H9 (cell line): ENCODE measurements around the gene ZDHHC11. TPM values are rescaled to one million over a fixed set of nuclear protein-coding genes. Genes with fewer than 3 reads are reported as not detected.

ENCODE experiments used
- DNase-seq: peaks from one replicate; pipeline ENCODE4 v3.0.0-alpha.2; 2017
- H2AFZ ChIP-seq: one replicate; pipeline ENCODE4 v1.6.1; 2013; ENCODE audit warnings: mild to moderate bottlenecking, low read length, control low read depth, moderate library complexity
- H2AK5ac ChIP-seq: 2 replicates; pipeline ENCODE4 v1.6.1; 2013; ENCODE audit warnings: low read length, control low read depth, mixed read lengths; ENCODE audit not compliant: insufficient read length
- H2BK120ac ChIP-seq: one replicate; pipeline ENCODE4 v1.6.1; 2013; ENCODE audit warnings: low read depth, mild to moderate bottlenecking, low read length, control low read depth, inconsistent platforms; ENCODE audit not compliant: poor library complexity, severe bottlenecking
- H2BK12ac ChIP-seq: 2 replicates; pipeline ENCODE4 v1.6.1; 2013; ENCODE audit warnings: low read length, control low read depth, mixed read lengths, low read depth; ENCODE audit not compliant: insufficient read length
- H2BK15ac ChIP-seq: 2 replicates; pipeline ENCODE4 v1.6.1; 2013; ENCODE audit warnings: low read depth, low read length, control low read depth
- H2BK20ac ChIP-seq: one replicate; pipeline ENCODE4 v1.6.1; 2013; ENCODE audit warnings: low read depth, mild to moderate bottlenecking, low read length, control low read depth, inconsistent platforms; ENCODE audit not compliant: poor library complexity, severe bottlenecking
- H2BK5ac ChIP-seq: 2 replicates; pipeline ENCODE4 v1.6.1; 2013; ENCODE audit warnings: low read length, control low read depth, mixed read lengths; ENCODE audit not compliant: insufficient read length
- H3K14ac ChIP-seq: 2 replicates; pipeline ENCODE4 v1.6.1; 2013; ENCODE audit warnings: low read length, control low read depth; ENCODE audit not compliant: insufficient read depth
- H3K18ac ChIP-seq: 2 replicates; pipeline ENCODE4 v1.6.1; 2013; ENCODE audit warnings: low read depth, mild to moderate bottlenecking, mixed read lengths, low read length, control low read depth; ENCODE audit not compliant: insufficient read length
- H3K23ac ChIP-seq: 2 replicates; pipeline ENCODE4 v1.6.1; 2013; ENCODE audit warnings: low read length, control low read depth, mixed read lengths, low read depth; ENCODE audit not compliant: insufficient read length
- H3K23me2 ChIP-seq: 2 replicates; pipeline ENCODE4 v1.6.1; 2013; ENCODE audit warnings: low read depth, mild to moderate bottlenecking, mixed read lengths, low read length, control low read depth; ENCODE audit not compliant: insufficient read length, poor library complexity, severe bottlenecking
- H3K27ac ChIP-seq: 2 replicates; pipeline ENCODE4 v1.5.1; 2013; ENCODE audit warnings: low read length, control low read depth, mixed read lengths, low read depth; ENCODE audit not compliant: insufficient read length
- H3K27me3 ChIP-seq: 2 replicates; pipeline ENCODE4 v1.6.1; 2013; ENCODE audit warnings: low read length, control low read depth, inconsistent platforms; ENCODE audit not compliant: insufficient read depth
- H3K4ac ChIP-seq: 2 replicates; pipeline ENCODE4 v1.6.1; 2013; ENCODE audit warnings: low read depth, mild to moderate bottlenecking, control low read depth, inconsistent platforms, low read length, moderate library complexity
- H3K4me1 ChIP-seq: 2 replicates; pipeline ENCODE4 v1.6.1; 2013; ENCODE audit warnings: low read length, control low read depth, inconsistent platforms; ENCODE audit not compliant: insufficient read depth
- H3K4me2 ChIP-seq: 2 replicates; pipeline ENCODE4 v1.6.1; 2013; ENCODE audit warnings: low read length, control low read depth, mixed read lengths; ENCODE audit not compliant: insufficient read length, insufficient read depth
- H3K56ac ChIP-seq: 2 replicates; pipeline ENCODE4 v1.6.1; 2013; ENCODE audit warnings: low read depth, mild to moderate bottlenecking, mixed read lengths, low read length, control low read depth; ENCODE audit not compliant: insufficient read length
- H3K79me1 ChIP-seq: 2 replicates; pipeline ENCODE4 v1.6.1; 2013; ENCODE audit warnings: low read depth, mild to moderate bottlenecking, moderate library complexity, low read length, control low read depth, inconsistent platforms; ENCODE audit not compliant: insufficient read depth, poor library complexity, severe bottlenecking
- H3K79me2 ChIP-seq: 2 replicates; pipeline ENCODE4 v1.6.1; 2013; ENCODE audit warnings: low read length, control low read depth, inconsistent platforms; ENCODE audit not compliant: insufficient read depth
- H3K9ac ChIP-seq: 2 replicates; pipeline ENCODE4 v1.6.1; 2013; ENCODE audit warnings: low read length, control low read depth, mixed read lengths; ENCODE audit not compliant: insufficient read length; ENCODE audit errors: extremely low read depth
- H3K9me3 ChIP-seq: one replicate; pipeline ENCODE4 v1.6.1; 2013; ENCODE audit warnings: low read depth, low read length, inconsistent platforms; ENCODE audit not compliant: control insufficient read depth
- H3T11ph ChIP-seq: one replicate; pipeline ENCODE4 v1.6.1; 2013; ENCODE audit warnings: mild to moderate bottlenecking, low read length, control low read depth, inconsistent platforms
- H4K20me1 ChIP-seq: one replicate; pipeline ENCODE4 v1.6.1; 2013; ENCODE audit not compliant: control insufficient read depth, insufficient read length, insufficient read depth
- H4K5ac ChIP-seq: 2 replicates; pipeline ENCODE4 v1.6.1; 2013; ENCODE audit warnings: low read depth, mild to moderate bottlenecking, mixed read lengths, low read length, control low read depth; ENCODE audit not compliant: insufficient read length
- H4K8ac ChIP-seq: replicated peaks from 2 replicates; pipeline ENCODE4 v1.6.1; 2013; ENCODE audit warnings: low read length, control low read depth, mixed read lengths, low read depth; ENCODE audit not compliant: insufficient read length
- H4K91ac ChIP-seq: 2 replicates; pipeline ENCODE4 v1.6.1; 2013; ENCODE audit warnings: low read depth, mild to moderate bottlenecking, moderate library complexity, mixed read lengths, low read length, control low read depth; ENCODE audit not compliant: insufficient read length
- H3K27ac Mint-ChIP-seq, 3 experiments: 2 replicates in 2 of 3; 3 replicates in 1 of 3; pipeline ENCODE4 v1.8.0; 2020 to 2021; ENCODE audit warnings: mixed read lengths in 3 of 3, mild to moderate bottlenecking in 1 of 3, moderate library complexity in 1 of 3
- H3K27me3 Mint-ChIP-seq: 2 replicates; pipeline ENCODE4 v1.8.0; 2021; ENCODE audit warnings: low read depth, mild to moderate bottlenecking, moderate library complexity, mixed read lengths
- H3K36me3 Mint-ChIP-seq, 3 experiments: 2 replicates in 2 of 3; 3 replicates in 1 of 3; pipeline ENCODE4 v1.8.0; 2020 to 2021; ENCODE audit warnings: low read depth in 3 of 3, mixed read lengths in 3 of 3; ENCODE audit not compliant: insufficient read depth in 1 of 3
- H3K4me1 Mint-ChIP-seq, 2 experiments: 2 replicates each; pipeline ENCODE4 v1.8.0; 2020; ENCODE audit warnings: mixed read lengths in 2 of 2
- H3K4me3 Mint-ChIP-seq, 2 experiments: 2 replicates in 1 of 2; 3 replicates in 1 of 2; pipeline ENCODE4 v1.8.0; 2020 to 2021; ENCODE audit warnings: mild to moderate bottlenecking in 2 of 2, mixed read lengths in 2 of 2, moderate library complexity in 1 of 2
- H3K9me3 Mint-ChIP-seq, 2 experiments: 2 replicates in 1 of 2; 3 replicates in 1 of 2; pipeline ENCODE4 v1.8.0; 2020; ENCODE audit warnings: mild to moderate bottlenecking in 2 of 2, mixed read lengths in 2 of 2, moderate library complexity in 1 of 2
- CTCF ChIP-seq: fragments of 200-600 bp; sonication (generic); conservative IDR thresholded peaks from 3 replicates; pipeline ENCODE4 v1.8.0; 2021; ENCODE audit warnings: antibody characterized with exemption, mild to moderate bottlenecking
- WGBS: extraction: QIAGEN DNeasy Blood & Tissue Kit; methylation state at CpG from one replicate; pipeline ENCODE4 v1.1.7; 2013; ENCODE audit warnings: missing lambda C conversion rate, low lambda C conversion rate, mixed read lengths; ENCODE audit not compliant: insufficient read length; ENCODE audit errors: extremely low coverage; 5-methylcytosine and 5-hydroxymethylcytosine counted together
- long read RNA-seq: library from polyadenylated mRNA; unstranded; transcript quantifications from one replicate; pipeline ENCODE4 v2.0.0, GENCODE V29; 2020
- total RNA-seq: library from RNA; stranded (reverse); gene quantifications from 2 replicates; pipeline ENCODE4 v1.2.1, GENCODE V29; 2021

Gene ZDHHC11
- total RNA-seq, result 32.7 and 37.6 TPM in 2 replicates
- long read RNA-seq, partial matches to known transcripts, result 1 of 7 reads
- long read RNA-seq, other reads (novel, unspliced or antisense), result 6 of 7 reads

- no peak within 1 kb of the TSS for H3K4me3 Mint-ChIP-seq
- Histone ChIP-seq H3K79me1 (no peaks in the 10 kb centered on the region), H3K56ac (no peak within 1 kb of the TSS), H4K20me1 (no peaks in the 10 kb centered on the region), H3K9ac (no peak within 1 kb of the TSS), H2AK5ac (no peak within 1 kb of the TSS), H2BK12ac (no peak within 1 kb of the TSS), H3K4ac (no peak within 1 kb of the TSS), H3K79me2 (no peaks in the 10 kb centered on the region), H3K9me3 (no peaks in the 10 kb centered on the region), H4K8ac (no peak within 1 kb of the TSS), H4K91ac (no peak within 1 kb of the TSS), H3K4me1 (no peaks in the 10 kb centered on the region), H3K14ac (no peak within 1 kb of the TSS), H3K27ac (no peak within 1 kb of the TSS), H2BK5ac (no peak within 1 kb of the TSS), H3T11ph (no peak within 1 kb of the TSS), H3K18ac (no peak within 1 kb of the TSS), H3K27me3 (no peaks in the 10 kb centered on the region), H2BK15ac (no peak within 1 kb of the TSS), H2AFZ (no peak within 1 kb of the TSS), H3K4me2 (no peak within 1 kb of the TSS), H3K23ac (no peak within 1 kb of the TSS), H2BK120ac (no peak within 1 kb of the TSS), H3K23me2 (no peaks in the 10 kb centered on the region), H2BK20ac (no peak within 1 kb of the TSS), H4K5ac (no peak within 1 kb of the TSS)
- no peaks in the 10 kb centered on the region for H3K9me3 Mint-ChIP-seq
- peak; percentile 71 for DNase-seq
- peaks cover 10% of the 10 kb centered on the region; the same call in 1 of the 2 replicates for H3K27me3 Mint-ChIP-seq
- WGBS, result no CpG with 5 or more reads among the region's 27 CpGs
- no peak within 1 kb of the TSS; a peak in 1 of 7 replicates for H3K27ac Mint-ChIP-seq
- no peak for TF ChIP-seq CTCF
- no peaks in the 10 kb centered on the region for H3K4me1 Mint-ChIP-seq
- peaks cover 0 to 7% (median 0%) of the 10 kb centered on the region in 3 experiments; a peak in 3 of 7 replicates for H3K36me3 Mint-ChIP-seq
Observed at GRCh38 chr5:850511-851006, at the start of gene ZDHHC11. ZDHHC11 (minus strand) TSS chr5:850986; CDS start chr5:850602, 384 bp downstream.
